Raji (cell line): Measurements from ENCODE around the gene MEGF6.

ENCODE experiments used
- POLR2A ChIP-seq: IDR thresholded peaks from 2 replicates; pipeline ENCODE4 v1.6.1; 2011; ENCODE audit warnings: low read depth, low read length, control low read depth; ENCODE audit not compliant: insufficient read depth

MEGF6 gene

GRCh38 chr1:3566003-3566885 is 45.1 kb downstream of the MEGF6 start:
- TF ChIP-seq POLR2A: no peak

GRCh38 chr1:3564921-3565831 is 46.1 kb downstream of the MEGF6 start:
- TF ChIP-seq POLR2A: no peak

- TF ChIP-seq POLR2A: no peak
These were observed 47.7 kb downstream of the MEGF6 start for GRCh38 chr1:3563610-3564009.

GRCh38 chr1:3563125-3563524 is 48.2 kb downstream of the MEGF6 start:
- TF ChIP-seq POLR2A: no peak

GRCh38 chr1:3562712-3563111 is 48.6 kb downstream of the MEGF6 start:
- TF ChIP-seq POLR2A: no peak

- TF ChIP-seq POLR2A: no peak
These were observed 49.6 kb downstream of the MEGF6 start for GRCh38 chr1:3561702-3562101.

- no peak for TF ChIP-seq POLR2A
These were observed 50.3 kb downstream of the MEGF6 start for GRCh38 chr1:3560981-3561380.

GRCh38 chr1:3560251-3560871 is 50.9 kb downstream of the MEGF6 start:
- no peak for TF ChIP-seq POLR2A

- TF ChIP-seq POLR2A: no peak
These were observed 53.1 kb downstream of the MEGF6 start for GRCh38 chr1:3558036-3558726.

GRCh38 chr1:3557366-3557765 is 53.9 kb downstream of the MEGF6 start:
- TF ChIP-seq POLR2A: no peak

GRCh38 chr1:3556336-3556735 is 55.0 kb downstream of the MEGF6 start:
- TF ChIP-seq POLR2A: no peak

GRCh38 chr1:3555131-3555920 is 56.0 kb downstream of the MEGF6 start:
- no peak for TF ChIP-seq POLR2A

- TF ChIP-seq POLR2A: no peak
These were observed 57.4 kb downstream of the MEGF6 start for GRCh38 chr1:3553940-3554223.
